OCI-LY1 (cell line): ENCODE measurements around the gene CACNA1E.

ENCODE experiments used
- H2AFZ ChIP-seq: fragments of 200-600 bp; sonication (generic), shearing (Covaris generic); 2 replicates; pipeline ENCODE4 v1.6.0; 2014; ENCODE audit warnings: antibody characterized with exemption, mild to moderate bottlenecking, low read length
- H3F3A ChIP-seq: fragments of 200-600 bp; sonication (generic), shearing (Covaris generic); 2 replicates; pipeline ENCODE4 v1.6.0; 2014; ENCODE audit warnings: mild to moderate bottlenecking, antibody characterized with exemption, low read length, moderate library complexity; ENCODE audit not compliant: insufficient read depth
- H3K27ac ChIP-seq: fragments of 200-600 bp; sonication (generic); 2 replicates; pipeline ENCODE4 v1.5.1; 2014; ENCODE audit warnings: low read length, mixed run types, mild to moderate bottlenecking, low read depth; ENCODE audit not compliant: poor library complexity, severe bottlenecking
- H3K27me3 ChIP-seq: fragments of 200-600 bp; sonication (generic); 2 replicates; pipeline ENCODE4 v1.6.0; 2014; ENCODE audit warnings: antibody characterized with exemption, mild to moderate bottlenecking, low read length, moderate library complexity; ENCODE audit not compliant: insufficient read depth
- H3K36me3 ChIP-seq: fragments of 200-600 bp; sonication (generic); 2 replicates; pipeline ENCODE4 v1.6.1; 2014; ENCODE audit warnings: mild to moderate bottlenecking, antibody characterized with exemption, low read length, moderate library complexity, mixed read lengths; ENCODE audit not compliant: insufficient read depth
- H3K4me1 ChIP-seq: fragments of 200-600 bp; sonication (generic); 2 replicates; pipeline ENCODE4 v1.5.1; 2014; ENCODE audit warnings: mild to moderate bottlenecking, low read length, moderate library complexity; ENCODE audit not compliant: insufficient read depth, severe bottlenecking
- H3K4me2 ChIP-seq: fragments of 200-600 bp; sonication (generic), shearing (Covaris generic); 2 replicates; pipeline ENCODE4 v1.6.1; 2014; ENCODE audit warnings: low read length
- H3K4me3 ChIP-seq: fragments of 200-600 bp; sonication (generic); 2 replicates; pipeline ENCODE4 v1.5.1; 2014; ENCODE audit warnings: low read length, low read depth, mild to moderate bottlenecking, mixed read lengths; ENCODE audit not compliant: poor library complexity, severe bottlenecking
- H3K79me2 ChIP-seq: fragments of 200-600 bp; shearing (Covaris generic); 2 replicates; pipeline ENCODE4 v1.6.1; 2016; ENCODE audit warnings: mixed run types, low read length, mixed read lengths; ENCODE audit not compliant: insufficient read depth
- H3K9ac ChIP-seq: fragments of 200-600 bp; sonication (generic), shearing (Covaris generic); 2 replicates; pipeline ENCODE4 v1.6.1; 2014; ENCODE audit warnings: mild to moderate bottlenecking, low read length, mixed read lengths
- H3K9me2 ChIP-seq: fragments of 200-600 bp; sonication (generic), shearing (Covaris generic); 2 replicates; pipeline ENCODE4 v1.6.1; 2014; ENCODE audit warnings: low read depth, mild to moderate bottlenecking, low read length, mixed read lengths
- H3K9me3 ChIP-seq: fragments of 200-600 bp; shearing (Covaris generic); 2 replicates; pipeline ENCODE4 v1.6.1; 2014; ENCODE audit warnings: low read length, mixed read lengths
- H4K20me1 ChIP-seq: fragments of 200-600 bp; sonication (generic), shearing (Covaris generic); 2 replicates; pipeline ENCODE4 v1.6.0; 2016; ENCODE audit warnings: mild to moderate bottlenecking, low read length; ENCODE audit not compliant: insufficient read depth
- EZH2 ChIP-seq: fragments of 200-600 bp; sonication (generic), shearing (Covaris generic); IDR thresholded peaks from 2 replicates; pipeline ENCODE4 v1.8.0; 2017; ENCODE audit warnings: borderline replicate concordance, mixed run types, mild to moderate bottlenecking, antibody characterized with exemption, low read length, moderate library complexity, mixed read lengths
- TF ChIP-seq, protein P1 (sequence below): fragments of 200-600 bp; sonication (generic), shearing (Covaris generic); IDR thresholded peaks from 2 replicates; pipeline ENCODE4 v1.5.1; 2017; ENCODE audit warnings: mild to moderate bottlenecking, antibody characterized with exemption, low read length, moderate library complexity, mixed read lengths

Gene CACNA1E

GRCh38 chr1:181592255-181592859, 109.0 kb downstream of the CACNA1E start:
- no peak overlapping the region for H3K4me3 ChIP-seq
- no peaks in the 10 kb centered on the region for H3K36me3 ChIP-seq
- no peak overlapping the region for H3K4me2 ChIP-seq
- H3K27ac ChIP-seq, result no peak overlapping the region
- no peaks in the 10 kb centered on the region for H3K9me2 ChIP-seq
- H3K9me3 ChIP-seq, result no peaks in the 10 kb centered on the region
- H2AFZ ChIP-seq, result no peak overlapping the region
- H3K79me2 ChIP-seq, result no peaks in the 10 kb centered on the region
- no peak overlapping the region for H3K9ac ChIP-seq
- TF ChIP-seq EZH2, result no peak
- TF ChIP-seq, protein P1, sequence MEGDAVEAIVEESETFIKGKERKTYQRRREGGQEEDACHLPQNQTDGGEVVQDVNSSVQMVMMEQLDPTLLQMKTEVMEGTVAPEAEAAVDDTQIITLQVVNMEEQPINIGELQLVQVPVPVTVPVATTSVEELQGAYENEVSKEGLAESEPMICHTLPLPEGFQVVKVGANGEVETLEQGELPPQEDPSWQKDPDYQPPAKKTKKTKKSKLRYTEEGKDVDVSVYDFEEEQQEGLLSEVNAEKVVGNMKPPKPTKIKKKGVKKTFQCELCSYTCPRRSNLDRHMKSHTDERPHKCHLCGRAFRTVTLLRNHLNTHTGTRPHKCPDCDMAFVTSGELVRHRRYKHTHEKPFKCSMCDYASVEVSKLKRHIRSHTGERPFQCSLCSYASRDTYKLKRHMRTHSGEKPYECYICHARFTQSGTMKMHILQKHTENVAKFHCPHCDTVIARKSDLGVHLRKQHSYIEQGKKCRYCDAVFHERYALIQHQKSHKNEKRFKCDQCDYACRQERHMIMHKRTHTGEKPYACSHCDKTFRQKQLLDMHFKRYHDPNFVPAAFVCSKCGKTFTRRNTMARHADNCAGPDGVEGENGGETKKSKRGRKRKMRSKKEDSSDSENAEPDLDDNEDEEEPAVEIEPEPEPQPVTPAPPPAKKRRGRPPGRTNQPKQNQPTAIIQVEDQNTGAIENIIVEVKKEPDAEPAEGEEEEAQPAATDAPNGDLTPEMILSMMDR, result no peak
- no peaks in the 10 kb centered on the region for H3K4me1 ChIP-seq
- H3F3A ChIP-seq, result no peaks in the 10 kb centered on the region
- H4K20me1 ChIP-seq, result no peaks in the 10 kb centered on the region
- H3K27me3 ChIP-seq, result no peaks in the 10 kb centered on the region; the same call in 1 of the 2 replicates

DNA sequence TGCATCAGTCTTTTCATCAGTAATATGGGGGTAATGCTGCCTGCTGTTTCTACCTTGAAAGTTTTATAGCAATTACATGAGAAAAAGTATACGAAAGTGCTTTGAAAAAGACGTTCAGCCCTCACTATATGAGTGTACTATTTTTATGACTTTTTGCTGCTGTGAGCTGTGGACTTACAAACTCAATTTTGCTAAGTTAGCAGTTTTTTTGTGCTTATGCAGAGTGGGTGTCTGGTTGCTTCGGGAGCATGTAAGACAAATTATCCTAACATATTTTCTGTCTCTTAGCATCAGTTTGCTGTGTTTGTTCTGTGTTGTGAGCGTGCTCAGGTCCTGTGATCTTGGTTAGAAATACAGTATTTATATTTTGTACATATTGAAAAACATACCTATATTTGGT, 109.7 kb downstream of the CACNA1E start:
- no peak overlapping the region for H3K4me2 ChIP-seq
- H3K9me2 ChIP-seq, result no peaks in the 10 kb centered on the region
- no peaks in the 10 kb centered on the region for H3K79me2 ChIP-seq
- H3K9me3 ChIP-seq, result no peaks in the 10 kb centered on the region
- no peaks in the 10 kb centered on the region for H3K36me3 ChIP-seq
- H3K4me3 ChIP-seq, result no peak overlapping the region
- no peak overlapping the region for H3K9ac ChIP-seq
- no peaks in the 10 kb centered on the region; the same call in 1 of the 2 replicates for H3K27me3 ChIP-seq
- no peak overlapping the region for H2AFZ ChIP-seq
- no peaks in the 10 kb centered on the region for H3K4me1 ChIP-seq
- H3F3A ChIP-seq, result no peaks in the 10 kb centered on the region
- no peaks in the 10 kb centered on the region for H4K20me1 ChIP-seq
- TF ChIP-seq EZH2, result no peak
- TF ChIP-seq, protein P1, result no peak
- no peak overlapping the region for H3K27ac ChIP-seq

DNA sequence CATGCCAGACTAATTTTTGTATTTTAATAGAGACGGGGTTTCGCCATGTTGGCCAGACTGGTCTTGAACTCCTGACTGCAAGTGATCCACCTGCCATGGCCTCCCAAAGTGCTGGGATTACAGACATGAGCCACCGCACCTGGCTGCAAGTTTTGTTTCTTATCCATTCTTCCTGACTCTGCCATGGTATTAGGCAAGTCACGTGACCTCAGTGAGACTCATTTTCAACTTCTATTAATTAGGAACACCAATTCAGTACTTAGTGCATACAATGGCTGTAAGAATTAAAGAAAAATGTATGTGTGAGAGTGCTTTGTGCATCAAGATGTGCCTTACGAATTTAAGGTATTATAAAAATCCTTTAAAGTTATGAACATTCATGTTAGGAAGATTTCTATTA, 111.2 kb downstream of the CACNA1E start:
- Histone ChIP-seq H3F3A (no peaks in the 10 kb centered on the region), H3K36me3 (no peaks in the 10 kb centered on the region), H3K9me3 (no peaks in the 10 kb centered on the region), H3K27ac (no peak overlapping the region), H4K20me1 (no peaks in the 10 kb centered on the region), H3K4me3 (no peak overlapping the region), H3K9ac (no peak overlapping the region), H3K79me2 (no peaks in the 10 kb centered on the region), H2AFZ (no peak overlapping the region), H3K27me3 (no peaks in the 10 kb centered on the region; the same call in 1 of the 2 replicates), H3K9me2 (no peaks in the 10 kb centered on the region), H3K4me2 (no peak overlapping the region), H3K4me1 (no peaks in the 10 kb centered on the region)
- TF ChIP-seq EZH2, result no peak
- TF ChIP-seq, protein P1, result no peak
